Measurements from ENCODE around the gene EDC4. TPM values are rescaled to one million over a fixed set of nuclear protein-coding genes. Genes with fewer than 3 reads are reported as not detected.

Gene EDC4
- polyA plus RNA-seq, 4 donors, result 75.0 to 106 (median 97.3) TPM

- no peak for DNase-seq (ENCODE audit: low read depth in 4 of 4, low spot score in 2 of 4)
Measured at GRCh38 chr16:67873435-67874370, 851 bp downstream of the EDC4 start.

DNA sequence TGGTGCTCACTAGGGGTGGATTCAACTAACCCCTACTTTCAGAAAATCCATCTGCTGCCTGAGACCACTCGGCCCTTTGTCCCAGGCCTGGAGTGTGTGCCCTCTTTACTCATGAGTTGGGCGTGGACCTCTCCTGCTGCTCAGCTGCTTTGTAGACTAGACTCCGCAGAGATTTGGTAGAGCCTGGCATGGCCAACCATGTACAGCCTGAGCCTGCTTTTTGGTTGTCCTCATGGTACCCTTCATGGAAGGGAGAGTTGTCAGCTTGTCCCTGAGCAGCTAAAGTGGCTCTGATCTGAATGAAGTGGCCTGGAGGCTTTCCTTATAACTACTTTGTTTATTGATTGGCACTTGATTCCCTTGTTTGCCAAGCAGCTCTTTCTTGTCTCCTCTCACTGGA lies 1.5 kb downstream of the EDC4 start:
- DNase-seq (ENCODE audit: low read depth in 4 of 4, low spot score in 2 of 4), result no peak

DNA sequence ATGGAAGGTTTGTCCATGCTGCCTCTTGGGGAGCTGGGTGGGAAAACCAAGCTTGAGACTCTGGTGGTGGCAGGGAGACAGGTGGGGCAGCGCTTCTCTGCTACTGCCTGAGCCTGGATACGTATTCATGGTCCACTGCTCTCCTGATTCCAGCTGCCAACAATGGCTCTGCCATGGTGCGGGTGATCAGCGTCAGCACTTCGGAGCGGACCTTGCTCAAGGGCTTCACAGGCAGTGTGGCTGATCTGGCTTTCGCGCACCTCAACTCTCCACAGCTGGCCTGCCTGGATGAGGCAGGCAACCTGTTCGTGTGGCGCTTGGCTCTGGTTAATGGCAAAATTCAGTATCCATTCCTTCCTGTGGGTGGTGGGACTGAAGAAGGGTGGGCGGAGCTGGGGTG lies 4.2 kb downstream of the EDC4 start:
- DNase-seq (ENCODE audit: low read depth in 4 of 4, low spot score in 2 of 4), result no peak

DNA sequence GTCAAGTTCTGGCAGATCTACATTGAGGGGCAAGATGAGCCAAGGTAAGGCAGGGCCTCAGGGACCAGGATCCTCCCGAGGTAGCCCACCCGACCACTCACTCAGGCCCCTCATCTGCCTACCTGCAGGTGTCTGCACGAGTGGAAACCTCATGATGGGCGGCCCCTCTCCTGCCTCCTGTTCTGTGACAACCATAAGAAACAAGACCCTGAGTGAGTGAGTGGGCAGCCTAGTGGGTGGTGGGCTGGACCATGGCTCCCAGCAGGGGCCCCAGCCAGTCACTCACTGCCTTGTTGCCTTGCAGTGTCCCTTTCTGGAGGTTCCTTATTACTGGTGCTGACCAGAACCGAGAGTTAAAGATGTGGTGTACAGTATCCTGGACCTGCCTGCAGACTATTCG lies 5.4 kb downstream of the EDC4 start:
- no peak for DNase-seq (ENCODE audit: low read depth in 4 of 4, low spot score in 2 of 4)

- DNase-seq (ENCODE audit: low read depth in 4 of 4, low spot score in 2 of 4), result no peak
Measured at GRCh38 chr16:67878846-67879245, 6.0 kb downstream of the EDC4 start.

- DNase-seq (ENCODE audit: low read depth in 4 of 4, low spot score in 2 of 4), result no peak
Measured at GRCh38 chr16:67879462-67879861, 6.6 kb downstream of the EDC4 start.

- DNase-seq (ENCODE audit: low read depth in 4 of 4, low spot score in 2 of 4), result no peak
Measured at GRCh38 chr16:67879936-67880335, 7.1 kb downstream of the EDC4 start.

DNA sequence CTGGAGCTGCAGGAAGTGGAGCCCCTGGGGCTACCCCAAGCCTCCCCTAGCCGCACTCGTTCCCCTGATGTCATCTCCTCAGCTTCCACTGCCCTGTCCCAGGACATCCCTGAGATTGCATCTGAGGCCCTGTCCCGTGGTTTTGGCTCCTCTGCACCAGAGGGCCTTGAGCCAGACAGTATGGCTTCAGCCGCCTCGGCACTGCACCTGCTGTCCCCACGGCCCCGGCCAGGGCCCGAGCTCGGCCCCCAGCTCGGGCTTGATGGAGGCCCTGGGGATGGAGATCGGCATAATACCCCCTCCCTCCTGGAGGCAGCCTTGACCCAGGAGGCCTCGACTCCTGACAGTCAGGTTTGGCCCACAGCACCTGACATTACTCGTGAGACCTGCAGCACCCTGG lies 7.7 kb downstream of the EDC4 start:
- no peak for DNase-seq (ENCODE audit: low read depth in 4 of 4, low spot score in 2 of 4)

DNA sequence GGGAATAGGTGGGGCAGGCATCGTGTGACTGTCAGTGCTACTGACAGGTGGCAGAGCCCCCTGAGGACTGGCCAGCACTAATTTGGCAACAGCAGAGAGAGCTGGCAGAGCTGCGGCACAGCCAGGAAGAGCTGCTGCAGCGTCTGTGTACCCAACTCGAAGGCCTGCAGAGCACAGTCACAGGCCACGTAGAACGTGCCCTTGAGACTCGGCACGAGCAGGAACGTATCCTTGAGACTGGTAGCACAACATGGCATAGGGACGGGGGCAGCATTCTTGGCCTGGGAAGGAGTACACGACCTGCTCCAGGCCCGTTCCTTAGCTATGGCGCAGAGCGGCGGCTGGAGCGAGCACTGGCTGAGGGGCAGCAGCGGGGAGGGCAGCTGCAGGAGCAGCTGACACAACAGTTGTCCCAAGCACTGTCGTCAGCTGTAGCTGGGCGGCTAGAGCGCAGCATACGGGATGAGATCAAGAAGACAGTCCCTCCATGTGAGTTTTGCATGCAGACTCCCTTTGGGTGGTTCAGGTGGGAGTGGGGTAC lies 8.8 kb downstream of the EDC4 start:
- DNase-seq (ENCODE audit: low read depth in 4 of 4, low spot score in 2 of 4), result no peak

GRCh38 chr16:67882374-67883145 lies 9.7 kb downstream of the EDC4 start:
- no peak for DNase-seq (ENCODE audit: low read depth in 4 of 4, low spot score in 2 of 4)

- DNase-seq (ENCODE audit: low read depth in 4 of 4, low spot score in 2 of 4), result no peak
Measured at GRCh38 chr16:67883146-67883871, 10.5 kb downstream of the EDC4 start.

GRCh38 chr16:67883872-67884261 lies 11.0 kb downstream of the EDC4 start:
- DNase-seq (ENCODE audit: low read depth in 4 of 4, low spot score in 2 of 4), result no peak

- peak in 2 of 4 donors; percentile 61 to 67 for DNase-seq (ENCODE audit: low read depth in 4 of 4, low spot score in 2 of 4)
Measured at GRCh38 chr16:67884684-67885083, 11.8 kb downstream of the EDC4 start, which contains the start of gene NRN1L. NRN1L (plus strand) TSS chr16:67884885; CDS start chr16:67884904, 19 bp downstream.

DNA sequence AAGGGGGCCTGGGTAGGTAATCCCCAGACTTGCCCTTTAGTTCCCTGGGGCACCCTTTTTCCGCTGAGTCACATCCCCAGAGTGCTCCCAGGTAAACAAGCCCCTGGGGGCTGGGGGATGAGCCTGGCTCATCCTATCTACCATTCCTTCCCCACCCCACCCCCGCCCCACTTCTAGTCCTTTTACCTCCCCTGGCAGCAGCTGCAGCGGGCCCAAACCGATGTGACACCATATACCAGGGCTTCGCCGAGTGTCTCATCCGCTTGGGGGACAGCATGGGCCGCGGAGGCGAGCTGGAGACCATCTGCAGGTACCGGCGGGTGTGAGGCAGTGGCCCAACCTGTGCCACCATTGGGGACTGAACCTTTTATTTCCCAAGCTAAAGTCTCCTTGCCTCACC lies 12.7 kb downstream of the EDC4 start:
- DNase-seq (ENCODE audit: low read depth in 4 of 4, low spot score in 2 of 4), result no peak

GRCh38 chr16:67885976-67886375 lies 13.1 kb downstream of the EDC4 start:
- DNase-seq (ENCODE audit: low read depth in 4 of 4, low spot score in 2 of 4), result no peak

GRCh38 chr16:67886387-67886786 lies 13.5 kb downstream of the EDC4 start:
- DNase-seq (ENCODE audit: low read depth in 4 of 4, low spot score in 2 of 4), result no peak

GRCh38 chr16:67888331-67888730 lies 15.5 kb downstream of the EDC4 start:
- no peak for DNase-seq (ENCODE audit: low read depth in 4 of 4, low spot score in 2 of 4)

- no peak for DNase-seq (ENCODE audit: low read depth in 4 of 4, low spot score in 2 of 4)
Measured at GRCh38 chr16:67892375-67892774, 19.5 kb downstream of the EDC4 start.

DNA sequence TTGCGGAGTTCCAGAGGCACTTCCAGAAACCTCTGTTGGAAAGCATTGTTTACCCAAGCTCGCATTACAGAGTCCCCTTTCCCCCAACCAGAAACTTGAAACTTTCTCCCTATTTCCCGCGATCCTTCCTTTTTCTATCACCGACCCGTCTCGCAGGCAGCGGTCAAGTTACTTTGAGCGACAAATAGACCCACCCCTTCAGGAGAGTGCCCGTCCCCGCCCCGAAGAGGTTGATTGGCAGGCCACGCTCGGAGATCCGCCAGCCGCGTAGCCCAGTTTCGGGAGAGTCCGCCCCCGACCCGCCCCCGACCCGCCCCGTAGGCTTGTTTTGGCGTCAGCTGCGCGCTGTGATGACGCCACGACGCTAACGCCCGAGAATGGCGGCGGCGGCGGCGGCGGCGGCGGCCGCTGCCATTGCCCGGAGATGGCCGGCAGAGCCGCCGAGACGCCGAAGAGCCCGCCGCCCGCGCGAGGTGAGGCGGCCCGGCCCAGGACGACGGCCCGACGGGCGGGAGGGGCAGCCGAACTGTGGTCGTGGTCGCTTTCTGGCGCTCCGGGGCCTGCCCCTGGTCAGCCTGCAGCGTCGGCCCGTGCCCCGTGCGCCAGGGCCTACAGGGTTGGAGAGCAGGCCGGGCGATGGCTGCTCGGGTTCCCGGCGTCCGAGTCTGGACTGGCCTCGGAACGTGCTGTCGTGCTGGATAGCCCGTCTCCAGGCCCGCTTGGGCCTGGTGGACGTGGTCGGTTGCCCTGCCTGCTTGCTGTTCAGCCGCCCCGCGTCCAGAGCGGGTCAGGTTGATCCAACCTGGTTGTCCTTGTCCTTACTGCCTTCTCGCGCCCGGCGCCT lies 20.3 kb downstream of the EDC4 start, which contains the start of gene PSKH1:
TSS of gene PSKH1 (plus strand) at position 356 of the 844 bp plus-strand sequence. CDS start 15,496 bp downstream, outside the sequence.
- DNase-seq (ENCODE audit: low read depth in 4 of 4, low spot score in 2 of 4), result peak in 3 of 4 donors; percentile 75 to 92 (median 88)

Data from left renal cortex interstitium (tissue), 4 donors.